Measurements from ENCODE around the gene TPT1.
"Not testable (repeated sequence)": the region's sequence is repeated elsewhere in the genome, so short reads cannot be mapped to it uniquely, and the experiment has no call there.

GRCh38 chr13:45343102-45343501, 2.1 kb upstream of the TPT1 start:
- not testable (repeated sequence) for TF ChIP-seq EZH2 (IDR thresholded peaks at IDR 0.05; ENCODE audit: low read depth)
- TF ChIP-seq, protein P1, sequence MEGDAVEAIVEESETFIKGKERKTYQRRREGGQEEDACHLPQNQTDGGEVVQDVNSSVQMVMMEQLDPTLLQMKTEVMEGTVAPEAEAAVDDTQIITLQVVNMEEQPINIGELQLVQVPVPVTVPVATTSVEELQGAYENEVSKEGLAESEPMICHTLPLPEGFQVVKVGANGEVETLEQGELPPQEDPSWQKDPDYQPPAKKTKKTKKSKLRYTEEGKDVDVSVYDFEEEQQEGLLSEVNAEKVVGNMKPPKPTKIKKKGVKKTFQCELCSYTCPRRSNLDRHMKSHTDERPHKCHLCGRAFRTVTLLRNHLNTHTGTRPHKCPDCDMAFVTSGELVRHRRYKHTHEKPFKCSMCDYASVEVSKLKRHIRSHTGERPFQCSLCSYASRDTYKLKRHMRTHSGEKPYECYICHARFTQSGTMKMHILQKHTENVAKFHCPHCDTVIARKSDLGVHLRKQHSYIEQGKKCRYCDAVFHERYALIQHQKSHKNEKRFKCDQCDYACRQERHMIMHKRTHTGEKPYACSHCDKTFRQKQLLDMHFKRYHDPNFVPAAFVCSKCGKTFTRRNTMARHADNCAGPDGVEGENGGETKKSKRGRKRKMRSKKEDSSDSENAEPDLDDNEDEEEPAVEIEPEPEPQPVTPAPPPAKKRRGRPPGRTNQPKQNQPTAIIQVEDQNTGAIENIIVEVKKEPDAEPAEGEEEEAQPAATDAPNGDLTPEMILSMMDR (conservative IDR thresholded peaks at IDR 0.05): not testable (repeated sequence)
